CD4-positive, alpha-beta T cell (primary cell): ENCODE data around the gene FBXO9. TPM values are rescaled to one million over a fixed set of nuclear protein-coding genes. Genes with fewer than 3 reads are reported as not detected.

Experiments used
- ATAC-seq: fragments of 200-7000 bp; cut with Tn5 transposase; one replicate; pipeline ENCODE4 v1.10.0; 2022; ENCODE audit warnings: mild to moderate bottlenecking; ENCODE audit not compliant: poor library complexity
- CTCF ChIA-PET: fragments of 350-600 bp; sonication (Branson Sonifier 250); formaldehyde crosslinking; loops from one replicate; lab custom pipeline; 2021; ENCODE audit warnings: antibody characterized with exemption, inconsistent platforms; lab: Charles Lee
- POLR2A ChIA-PET: fragments of 350-600 bp; sonication (Branson Sonifier 250); formaldehyde crosslinking; loops from one replicate; lab custom pipeline; 2021; ENCODE audit warnings: antibody characterized with exemption, inconsistent platforms; lab: Charles Lee
- DNase-seq, 14 experiments: peaks; one replicate each; pipeline ENCODE4 v3.0.0-alpha.2; 2013 to 2020; ENCODE audit warnings: mixed read lengths in 2 of 14
- H3K27ac ChIP-seq, 2 donors: one replicate each; pipeline versions ENCODE4 v1.5.1 to v1.7.0; 2013; ENCODE audit warnings: low read length in 2 of 2, low read depth in 1 of 2, mild to moderate bottlenecking in 1 of 2
- H3K27me3 ChIP-seq, 2 experiments: 1 replicate in 1 of 2; 2 replicates in 1 of 2; pipeline versions ENCODE4 v1.6.1 to v1.7.0; 2013; ENCODE audit warnings: low read length in 2 of 2, control low read depth in 1 of 2, mild to moderate bottlenecking in 1 of 2, moderate library complexity in 1 of 2; ENCODE audit not compliant: insufficient read depth in 2 of 2, control insufficient read depth in 1 of 2
- H3K36me3 ChIP-seq: one replicate; pipeline ENCODE4 v1.6.1; 2013; ENCODE audit warnings: low read length, control low read depth; ENCODE audit not compliant: insufficient read depth
- H3K4me1 ChIP-seq: one replicate; pipeline ENCODE4 v1.6.1; 2013; ENCODE audit warnings: low read length, control low read depth; ENCODE audit not compliant: insufficient read depth
- H3K4me3 ChIP-seq: one replicate; pipeline ENCODE4 v1.5.1; 2013; ENCODE audit warnings: mild to moderate bottlenecking, low read length, moderate library complexity
- H3K9me3 ChIP-seq, 2 experiments: 1 replicate in 1 of 2; 2 replicates in 1 of 2; pipeline versions ENCODE4 v1.6.1 to v1.7.0; 2013; ENCODE audit warnings: low read length in 2 of 2, mild to moderate bottlenecking in 2 of 2, control low read depth in 1 of 2, moderate library complexity in 1 of 2; ENCODE audit not compliant: control insufficient read depth in 1 of 2, insufficient read depth in 1 of 2
- H3K27ac Mint-ChIP-seq: one replicate; pipeline ENCODE4 v1.8.0; 2020; ENCODE audit warnings: mixed read lengths
- H3K27me3 Mint-ChIP-seq: one replicate; pipeline ENCODE4 v1.8.0; 2021; ENCODE audit warnings: mixed read lengths
- H3K36me3 Mint-ChIP-seq: one replicate; pipeline ENCODE4 v1.8.0; 2021; ENCODE audit warnings: low read depth, mixed read lengths
- H3K4me1 Mint-ChIP-seq: one replicate; pipeline ENCODE4 v1.8.0; 2021; ENCODE audit warnings: low read depth, mixed read lengths
- H3K4me3 Mint-ChIP-seq: one replicate; pipeline ENCODE4 v1.8.0; 2020; ENCODE audit warnings: mild to moderate bottlenecking, mixed read lengths
- H3K9me3 Mint-ChIP-seq: one replicate; pipeline ENCODE4 v1.8.0; 2020; ENCODE audit warnings: mixed read lengths
- CTCF ChIP-seq: fragments of 200-600 bp; IDR thresholded peaks from one replicate; pipeline ENCODE4 v1.8.0; 2022; ENCODE audit warnings: antibody characterized with exemption, mild to moderate bottlenecking
- intact Hi-C, 2 experiments: fragments of 100-400 bp; cut with DNase I in 1 of 2; cut with micrococcal nuclease in 1 of 2; formaldehyde crosslinking; loops; one replicate each; pipeline versions ENCODE4 v1.15.1 to v1.9.0; 2023 to 2025; cut with DNase I, micrococcal nuclease
- total RNA-seq, 174 experiments: library from RNA in 2 of 174; stranded (reverse) in 2 of 174; gene quantifications; one replicate each; pipeline ENCODE4 v1.2.3 and lab custom pipeline; 2021 to 2026

Gene FBXO9
- total RNA-seq, 2 experiments from 2014 or later = 67.3 to 77.0 TPM

GRCh38 chr6:53124131-53124800 is 59.1 kb downstream of the FBXO9 start:
- TF ChIP-seq CTCF = no peak
- no peak for DNase-seq
- ChIA-PET CTCF (no interaction called here), POLR2A (no interaction called here)
- H3K4me1 ChIP-seq = no peaks in the 10 kb centered on the region
- Mint-ChIP-seq H3K36me3 (no peaks in the 10 kb centered on the region), H3K9me3 (no peaks in the 10 kb centered on the region), H3K4me3 (no peak overlapping the region), H3K27me3 (peaks cover 20% of the 10 kb centered on the region), H3K27ac (no peak overlapping the region), H3K4me1 (no peaks in the 10 kb centered on the region)
- H3K4me3 ChIP-seq = no peak overlapping the region
- no peaks in the 10 kb centered on the region for H3K36me3 ChIP-seq
- ATAC-seq = no peak
- intact Hi-C loops = no loop called here
- H3K9me3 ChIP-seq = no peaks in the 10 kb centered on the region
- H3K27me3 ChIP-seq = peaks cover 0 to 5% of the 10 kb centered on the region in 2 experiments
- H3K27ac ChIP-seq = no peak overlapping the region

GRCh38 chr6:53125276-53125675 is 60.1 kb downstream of the FBXO9 start:
- POLR2A ChIA-PET = no interaction called here
- CTCF ChIA-PET = no interaction called here
- intact Hi-C loops = no loop called here

GRCh38 chr6:53128842-53129241 is 63.6 kb downstream of the FBXO9 start:
- ChIA-PET CTCF (interaction anchor here (0.7 kb wide), 1 partner anchor 9 kb away, joined by 3 read pairs; no protein-coding TSS in a partner anchor), POLR2A (no interaction called here)
- Histone ChIP-seq H3K4me1 (no peaks in the 10 kb centered on the region), H3K9me3 (peaks cover 0 to 1% of the 10 kb centered on the region in 2 experiments), H3K36me3 (no peaks in the 10 kb centered on the region), H3K4me3 (no peak overlapping the region), H3K27me3 (peaks cover 0 to 5% of the 10 kb centered on the region in 2 experiments), H3K27ac (no peak overlapping the region)
- H3K27me3 Mint-ChIP-seq = peaks cover 30% of the 10 kb centered on the region
- intact Hi-C loops = no loop called here
- ATAC-seq (no peak), DNase-seq (no peak)
- no peak overlapping the region for H3K4me3 Mint-ChIP-seq
- no peaks in the 10 kb centered on the region for H3K4me1 Mint-ChIP-seq
- TF ChIP-seq CTCF = no peak
- no peaks in the 10 kb centered on the region for H3K36me3 Mint-ChIP-seq
- H3K27ac Mint-ChIP-seq = no peak overlapping the region
- no peaks in the 10 kb centered on the region for H3K9me3 Mint-ChIP-seq

More at GRCh38 chr6:53125276-53125675, 60.1 kb downstream of the FBXO9 start:
- Histone ChIP-seq H3K27ac (no peak overlapping the region), H3K4me1 (no peaks in the 10 kb centered on the region), H3K9me3 (no peaks in the 10 kb centered on the region), H3K27me3 (peaks cover 0 to 5% of the 10 kb centered on the region in 2 experiments), H3K4me3 (no peak overlapping the region), H3K36me3 (no peaks in the 10 kb centered on the region)
- H3K9me3 Mint-ChIP-seq = no peaks in the 10 kb centered on the region
- no peak overlapping the region for H3K4me3 Mint-ChIP-seq
- no peaks in the 10 kb centered on the region for H3K36me3 Mint-ChIP-seq
- no peak for TF ChIP-seq CTCF
- no peak for ATAC-seq
- no peak for DNase-seq
- H3K27me3 Mint-ChIP-seq = peaks cover 25% of the 10 kb centered on the region
- H3K4me1 Mint-ChIP-seq = no peaks in the 10 kb centered on the region
- H3K27ac Mint-ChIP-seq = no peak overlapping the region
